Naive thymus-derived CD8-positive, alpha-beta T cell (primary cell): ENCODE data around the gene LTBP1. TPM values are rescaled to one million over a fixed set of nuclear protein-coding genes. Genes with fewer than 3 reads are reported as not detected.
"Not testable (repeated sequence)": the region's sequence is repeated elsewhere in the genome, so short reads cannot be mapped to it uniquely, and the experiment has no call there.

ENCODE experiments used
- ATAC-seq, 2 donors: fragments of 150-1000 bp; cut with Tn5 transposase in 1 of 2; sonication (Bioruptor Pico), chemical (Tn5 transposase) in 1 of 2; 1 replicate in 1 of 2; 2 replicates in 1 of 2; pipeline ENCODE4 v1.10.0; 2021; ENCODE audit warnings: mild to moderate bottlenecking in 2 of 2, moderate library complexity in 2 of 2
- POLR2A ChIA-PET: fragments of 350-600 bp; sonication (Branson Sonifier 250); formaldehyde crosslinking; loops from one replicate; lab custom pipeline; 2021; ENCODE audit warnings: antibody characterized with exemption; lab: Charles Lee
- DNase-seq, 10 donors: peaks; one replicate each; pipeline versions ENCODE4 v3.0.0 to v3.0.0-alpha.2; 2020 to 2022
- H3K27ac Mint-ChIP-seq, 10 donors: one replicate each; pipeline ENCODE4 v1.8.0; 2020 to 2022; ENCODE audit warnings: mild to moderate bottlenecking in 10 of 10, mixed read lengths in 10 of 10, moderate library complexity in 4 of 10, inconsistent platforms in 1 of 10
- H3K27me3 Mint-ChIP-seq, 5 donors: one replicate each; pipeline ENCODE4 v1.8.0; 2021 to 2022; ENCODE audit warnings: mixed read lengths in 5 of 5
- H3K36me3 Mint-ChIP-seq, 3 donors: one replicate each; pipeline ENCODE4 v1.8.0; 2020 to 2022; ENCODE audit warnings: mixed read lengths in 3 of 3, mild to moderate bottlenecking in 2 of 3, inconsistent platforms in 1 of 3
- H3K4me1 Mint-ChIP-seq, 4 donors: one replicate each; pipeline ENCODE4 v1.8.0; 2021 to 2022; ENCODE audit warnings: mixed read lengths in 4 of 4
- H3K4me3 Mint-ChIP-seq, 10 donors: one replicate each; pipeline ENCODE4 v1.8.0; 2020 to 2022; ENCODE audit warnings: mild to moderate bottlenecking in 10 of 10, mixed read lengths in 10 of 10, moderate library complexity in 6 of 10, inconsistent platforms in 1 of 10
- H3K9me3 Mint-ChIP-seq, 9 donors: one replicate each; pipeline ENCODE4 v1.8.0; 2020 to 2022; ENCODE audit warnings: mixed read lengths in 9 of 9, mild to moderate bottlenecking in 3 of 9, inconsistent platforms in 1 of 9, moderate library complexity in 1 of 9
- polyA plus RNA-seq, 3 donors: library from polyadenylated mRNA; unstranded; fragments of 300-500 nt; fragmentation: Illumina TruSeq; gene quantifications; one replicate each; pipeline ENCODE4 v1.2.3, GENCODE V29; 2021
- total RNA-seq, 8 experiments: library from RNA in 2 of 8; stranded (reverse) in 2 of 8; gene quantifications; one replicate each; pipeline ENCODE4 v1.2.3 and lab custom pipeline; 2021 to 2026

Gene LTBP1
- total and polyA plus RNA-seq, 5 experiments from 2014 or later, result 0.02 TPM; not detected in 4

GRCh38 chr2:32918774-32919173 lies 28.0 kb upstream of the LTBP1 start:
- no peak overlapping the region for H3K4me3 Mint-ChIP-seq
- no peak for ATAC-seq
- no peak overlapping the region for H3K27ac Mint-ChIP-seq
- no peak for DNase-seq
- H3K36me3 Mint-ChIP-seq, result no peaks in the 10 kb centered on the region
- H3K9me3 Mint-ChIP-seq, result peaks cover 0 to 5% (median 0%) of the 10 kb centered on the region in 9 donors
- POLR2A ChIA-PET, result no interaction called here
- H3K4me1 Mint-ChIP-seq, result no peaks in the 10 kb centered on the region
- peaks cover 8 to 34% (median 10%) of the 10 kb centered on the region in 5 donors for H3K27me3 Mint-ChIP-seq

GRCh38 chr2:32919901-32920300 lies 26.9 kb upstream of the LTBP1 start:
- H3K9me3 Mint-ChIP-seq, H3K4me3 Mint-ChIP-seq, H3K27ac Mint-ChIP-seq, H3K4me1 Mint-ChIP-seq, DNase-seq, H3K36me3 Mint-ChIP-seq, POLR2A ChIA-PET, ATAC-seq: not testable (repeated sequence)
- peaks cover 8 to 34% (median 10%) of the 10 kb centered on the region in 5 donors for H3K27me3 Mint-ChIP-seq

GRCh38 chr2:32921486-32921885 lies 25.3 kb upstream of the LTBP1 start:
- not testable (repeated sequence) for H3K27ac Mint-ChIP-seq, H3K4me3 Mint-ChIP-seq, H3K4me1 Mint-ChIP-seq, DNase-seq, ATAC-seq, H3K36me3 Mint-ChIP-seq, H3K9me3 Mint-ChIP-seq
- POLR2A ChIA-PET, result interaction anchor here (0.6 kb wide), 1 partner anchor 21 kb away, joined by 3 read pairs; no protein-coding TSS in a partner anchor
- H3K27me3 Mint-ChIP-seq, result peaks cover 9 to 35% (median 12%) of the 10 kb centered on the region in 5 donors

GRCh38 chr2:32922501-32922900 lies 24.3 kb upstream of the LTBP1 start:
- no peaks in the 10 kb centered on the region for H3K36me3 Mint-ChIP-seq
- H3K27me3 Mint-ChIP-seq, result peaks cover 18 to 45% (median 21%) of the 10 kb centered on the region in 5 donors
- H3K27ac Mint-ChIP-seq, result no peak overlapping the region
- ATAC-seq (no peak), DNase-seq (no peak)
- H3K9me3 Mint-ChIP-seq, result peaks cover 0 to 5% (median 0%) of the 10 kb centered on the region in 9 donors
- H3K4me1 Mint-ChIP-seq, result no peaks in the 10 kb centered on the region
- no peak overlapping the region for H3K4me3 Mint-ChIP-seq
- POLR2A ChIA-PET, result no interaction called here

- H3K36me3 Mint-ChIP-seq, result no peaks in the 10 kb centered on the region
- H3K9me3 Mint-ChIP-seq, result peaks cover 0 to 5% (median 0%) of the 10 kb centered on the region in 9 donors
- H3K4me3 Mint-ChIP-seq, result no peak overlapping the region
- DNase-seq (no peak), ATAC-seq (no peak)
- H3K4me1 Mint-ChIP-seq, result no peaks in the 10 kb centered on the region
- H3K27me3 Mint-ChIP-seq, result peaks cover 21 to 51% (median 24%) of the 10 kb centered on the region in 5 donors
- POLR2A ChIA-PET, result no interaction called here
- H3K27ac Mint-ChIP-seq, result no peak overlapping the region
Measured at GRCh38 chr2:32923109-32923508, 23.6 kb upstream of the LTBP1 start.

GRCh38 chr2:32925283-32925815 lies 21.4 kb upstream of the LTBP1 start:
- H3K4me1 Mint-ChIP-seq, result no peaks in the 10 kb centered on the region
- H3K36me3 Mint-ChIP-seq, result no peaks in the 10 kb centered on the region
- H3K27ac Mint-ChIP-seq, result no peak overlapping the region
- POLR2A ChIA-PET, result no interaction called here
- no peak for DNase-seq
- no peak for ATAC-seq
- no peak overlapping the region for H3K4me3 Mint-ChIP-seq
- H3K9me3 Mint-ChIP-seq, result peaks cover 0 to 5% (median 0%) of the 10 kb centered on the region in 9 donors
- H3K27me3 Mint-ChIP-seq, result peaks cover 17 to 40% (median 23%) of the 10 kb centered on the region in 5 donors

GRCh38 chr2:32925976-32926707 lies 20.6 kb upstream of the LTBP1 start:
- peaks cover 0 to 5% (median 0%) of the 10 kb centered on the region in 9 donors for H3K9me3 Mint-ChIP-seq
- no peaks in the 10 kb centered on the region for H3K36me3 Mint-ChIP-seq
- H3K27me3 Mint-ChIP-seq, result peaks cover 17 to 40% (median 21%) of the 10 kb centered on the region in 5 donors
- no peak for DNase-seq
- no peaks in the 10 kb centered on the region for H3K4me1 Mint-ChIP-seq
- no peak for ATAC-seq
- no peak overlapping the region for H3K4me3 Mint-ChIP-seq
- POLR2A ChIA-PET, result no interaction called here
- no peak overlapping the region for H3K27ac Mint-ChIP-seq

- no peak overlapping the region for H3K27ac Mint-ChIP-seq
- H3K9me3 Mint-ChIP-seq, result peaks cover 0 to 5% (median 0%) of the 10 kb centered on the region in 9 donors
- H3K4me1 Mint-ChIP-seq, result no peaks in the 10 kb centered on the region
- peaks cover 16 to 39% (median 21%) of the 10 kb centered on the region in 5 donors for H3K27me3 Mint-ChIP-seq
- POLR2A ChIA-PET, result no interaction called here
- no peak for ATAC-seq
- H3K4me3 Mint-ChIP-seq, result no peak overlapping the region
- no peaks in the 10 kb centered on the region for H3K36me3 Mint-ChIP-seq
- DNase-seq, result no peak
Measured at GRCh38 chr2:32926708-32927084, 20.1 kb upstream of the LTBP1 start.

GRCh38 chr2:32930436-32930835 lies 16.3 kb upstream of the LTBP1 start:
- no peak overlapping the region for H3K4me3 Mint-ChIP-seq
- POLR2A ChIA-PET, result no interaction called here

GRCh38 chr2:32931519-32931918 lies 15.2 kb upstream of the LTBP1 start:
- H3K36me3 Mint-ChIP-seq, result no peaks in the 10 kb centered on the region
- H3K27ac Mint-ChIP-seq, result no peak overlapping the region
- no peaks in the 10 kb centered on the region for H3K4me1 Mint-ChIP-seq
- peaks cover 13 to 40% (median 17%) of the 10 kb centered on the region in 5 donors for H3K27me3 Mint-ChIP-seq
- H3K4me3 Mint-ChIP-seq, result no peak overlapping the region
- DNase-seq (no peak), ATAC-seq (no peak)
- H3K9me3 Mint-ChIP-seq, result no peaks in the 10 kb centered on the region
- POLR2A ChIA-PET, result no interaction called here

More at GRCh38 chr2:32930436-32930835, 16.3 kb upstream of the LTBP1 start:
- no peaks in the 10 kb centered on the region for H3K36me3 Mint-ChIP-seq
- peaks cover 13 to 42% (median 19%) of the 10 kb centered on the region in 5 donors for H3K27me3 Mint-ChIP-seq
- DNase-seq (no peak), ATAC-seq (no peak)
- no peaks in the 10 kb centered on the region for H3K9me3 Mint-ChIP-seq
- H3K27ac Mint-ChIP-seq, result no peak overlapping the region
- no peaks in the 10 kb centered on the region for H3K4me1 Mint-ChIP-seq

- POLR2A ChIA-PET, result no interaction called here
- peaks cover 10 to 34% (median 12%) of the 10 kb centered on the region in 5 donors for H3K27me3 Mint-ChIP-seq
- no peaks in the 10 kb centered on the region for H3K36me3 Mint-ChIP-seq
- H3K9me3 Mint-ChIP-seq, result no peaks in the 10 kb centered on the region
- ATAC-seq (no peak), DNase-seq (no peak)
- H3K4me1 Mint-ChIP-seq, result no peaks in the 10 kb centered on the region
- H3K27ac Mint-ChIP-seq, result no peak overlapping the region
- no peak overlapping the region for H3K4me3 Mint-ChIP-seq
Measured at GRCh38 chr2:32931945-32932709, 14.6 kb upstream of the LTBP1 start.

- Mint-ChIP-seq H3K4me3 (no peak overlapping the region), H3K27me3 (peaks cover 4 to 32% (median 5%) of the 10 kb centered on the region in 5 donors), H3K27ac (no peak overlapping the region), H3K9me3 (no peaks in the 10 kb centered on the region), H3K36me3 (no peaks in the 10 kb centered on the region), H3K4me1 (no peaks in the 10 kb centered on the region)
- POLR2A ChIA-PET, result no interaction called here
- DNase-seq (no peak), ATAC-seq (no peak)
Measured at GRCh38 chr2:32932825-32933755, 13.7 kb upstream of the LTBP1 start.
